NCI-H1105 (cell line): ENCODE data around the gene ALDH3A1.

Experiments
- DNase-seq: peaks from one replicate; lab custom pipeline; 2025; lab: John Stamatoyannopoulos, UW

The ALDH3A1 gene

GRCh38 chr17:19703828-19704613 is 44.1 kb downstream of the ALDH3A1 start:
- DNase-seq, result no peak

- no peak for DNase-seq
Observed at GRCh38 chr17:19703106-19703827, 44.8 kb downstream of the ALDH3A1 start.

GRCh38 chr17:19702217-19702641 is 45.9 kb downstream of the ALDH3A1 start:
- no peak for DNase-seq
